Gastroesophageal sphincter (tissue), 4 donors: ENCODE measurements around the gene RILP. TPM values are rescaled to one million over a fixed set of nuclear protein-coding genes. Genes with fewer than 3 reads are reported as not detected.

Source experiments
- ATAC-seq: fragments of 150-250 bp; one replicate; pipeline ENCODE4 v1.9.1; 2016; ENCODE audit warnings: mild to moderate bottlenecking, moderate library complexity
- H3K27ac ChIP-seq, 4 donors: fragments of 200-600 bp; sonication (generic) in 3 of 4; 1 replicate in 3 of 4; 2 replicates in 1 of 4; pipeline ENCODE4 v1.5.1; 2016 to 2019
- H3K27me3 ChIP-seq: fragments of 200-600 bp; sonication (generic); one replicate; pipeline ENCODE4 v1.5.1; 2019
- H3K36me3 ChIP-seq, 2 donors: fragments of 200-600 bp; sonication (generic); one replicate each; pipeline ENCODE4 v1.5.1; 2019; ENCODE audit warnings: control low read depth in 1 of 2
- H3K4me1 ChIP-seq, 3 donors: fragments of 200-600 bp; sonication (generic); 1 replicate in 2 of 3; 2 replicates in 1 of 3; pipeline ENCODE4 v1.5.1; 2016 to 2019; ENCODE audit warnings: control low read depth in 2 of 3
- H3K4me3 ChIP-seq, 2 donors: fragments of 200-600 bp; sonication (generic); one replicate each; pipeline ENCODE4 v1.5.1; 2019; ENCODE audit warnings: mild to moderate bottlenecking in 1 of 2, moderate library complexity in 1 of 2
- H3K9me3 ChIP-seq, 3 donors: fragments of 200-600 bp; sonication (generic); one replicate each; pipeline ENCODE4 v1.5.1; 2017 to 2019; ENCODE audit warnings: control low read depth in 2 of 3
- CTCF ChIP-seq, 4 experiments: fragments of 200-600 bp in 2 of 4; fragments of 450-650 bp in 2 of 4; sonication (generic) in 1 of 4; IDR thresholded peaks; one replicate each; pipeline ENCODE4 v1.5.1; 2017 to 2019; ENCODE audit warnings: antibody characterized with exemption in 4 of 4, mild to moderate bottlenecking in 2 of 4, moderate library complexity in 2 of 4
- EP300 ChIP-seq: sonication (generic); formaldehyde crosslinking; IDR thresholded peaks from one replicate; pipeline ENCODE4 v1.6.1; 2017; ENCODE audit warnings: antibody characterized with exemption, mild to moderate bottlenecking
- POLR2A ChIP-seq, 2 donors: fragments of 450-650 bp; IDR thresholded peaks; one replicate each; pipeline ENCODE4 v1.6.1; 2017; ENCODE audit warnings: antibody characterized with exemption in 2 of 2, mild to moderate bottlenecking in 2 of 2, moderate library complexity in 1 of 2
- POLR2AphosphoS5 ChIP-seq: sonication (generic); formaldehyde crosslinking; IDR thresholded peaks from one replicate; pipeline ENCODE4 v1.6.1; 2017; ENCODE audit warnings: antibody characterized with exemption
- WGBS, 2 donors: methylation state at CpG; one replicate each; pipeline ENCODE4 v1.1.5; 2018; ENCODE audit warnings: low coverage in 1 of 2; 5-methylcytosine and 5-hydroxymethylcytosine counted together
- total RNA-seq, 4 donors: library from RNA; depleted of rRNA; stranded (reverse); fragments of >200 nt; gene quantifications; one replicate each; pipeline ENCODE4 v1.1.0, GENCODE V29; 2016

RILP gene
- total RNA-seq, 4 donors from 2014 or later = 17.4 to 33.4 (median 22.2) TPM

- Histone ChIP-seq H3K27me3 (no peaks in the 10 kb centered on the region), H3K27ac (no peak overlapping the region), H3K36me3 (peaks cover 0 to 29% of the 10 kb centered on the region in 2 donors), H3K4me3 (no peak overlapping the region), H3K4me1 (peaks cover 0 to 11% (median 0%) of the 10 kb centered on the region in 3 donors), H3K9me3 (no peaks in the 10 kb centered on the region)
- 70% methylated on average over 4 of the region's 22 CpGs; no CpG with 5 or more reads in 1 of the 2 donors for WGBS, 2 donors
- TF ChIP-seq CTCF (IDR thresholded peaks at IDR 0.05) (no peak), EP300 (no peak), POLR2AphosphoS5 (no peak), POLR2A (IDR thresholded peaks at IDR 0.05) (no peak)
- ATAC-seq = no peak
Measured at GRCh38 chr17:1621273-1621954, 28.3 kb downstream of the RILP start.

GRCh38 chr17:1620486-1620885, 29.2 kb downstream of the RILP start:
- no peak for ATAC-seq
- Histone ChIP-seq H3K27ac (no peak overlapping the region), H3K4me1 (peaks cover 0 to 2% (median 0%) of the 10 kb centered on the region in 3 donors), H3K9me3 (no peaks in the 10 kb centered on the region), H3K4me3 (no peak overlapping the region), H3K36me3 (peaks cover 0 to 34% of the 10 kb centered on the region in 2 donors), H3K27me3 (no peaks in the 10 kb centered on the region)
- TF ChIP-seq POLR2AphosphoS5 (no peak), CTCF (IDR thresholded peaks at IDR 0.05) (no peak)
- WGBS, 2 donors = 88 to 93% methylated on average over 3 to 5 of the region's 13 CpGs

GRCh38 chr17:1617620-1618174, 32.0 kb downstream of the RILP start:
- Histone ChIP-seq H3K4me1 (no peaks in the 10 kb centered on the region), H3K4me3 (no peak overlapping the region), H3K9me3 (no peaks in the 10 kb centered on the region), H3K27ac (peak overlapping the region in 1 of 4 donors; percentile 3), H3K27me3 (no peaks in the 10 kb centered on the region), H3K36me3 (peaks cover 0 to 45% of the 10 kb centered on the region in 2 donors)
- peak; percentile 48 for ATAC-seq
- TF ChIP-seq EP300 (no peak), POLR2A (IDR thresholded peaks at IDR 0.05) (no peak), POLR2AphosphoS5 (no peak), CTCF (IDR thresholded peaks at IDR 0.05) (no peak)
- 45 to 68% methylated on average over 6 to 9 of the region's 20 CpGs for WGBS, 2 donors

GRCh38 chr17:1616101-1616500, 33.6 kb downstream of the RILP start:
- H3K27me3 ChIP-seq = no peaks in the 10 kb centered on the region
- H3K4me3 ChIP-seq = no peak overlapping the region
- ATAC-seq = no peak
- no peak overlapping the region for H3K27ac ChIP-seq
- no peaks in the 10 kb centered on the region for H3K9me3 ChIP-seq
- H3K36me3 ChIP-seq = peaks cover 0 to 54% of the 10 kb centered on the region in 2 donors
- TF ChIP-seq POLR2AphosphoS5 = no peak
- no peak for TF ChIP-seq POLR2A (IDR thresholded peaks at IDR 0.05)
- no peak for TF ChIP-seq EP300
- TF ChIP-seq CTCF (IDR thresholded peaks at IDR 0.05) = no peak
- 70 to 87% methylated on average over 5 to 7 of the region's 13 CpGs for WGBS, 2 donors
- no peaks in the 10 kb centered on the region for H3K4me1 ChIP-seq

- no peak for ATAC-seq
- Histone ChIP-seq H3K27ac (peak overlapping the region in 2 of 4 donors; percentile 4 to 42), H3K27me3 (no peaks in the 10 kb centered on the region), H3K4me3 (no peak overlapping the region), H3K9me3 (no peaks in the 10 kb centered on the region), H3K36me3 (peaks cover 0 to 45% of the 10 kb centered on the region in 2 donors), H3K4me1 (no peaks in the 10 kb centered on the region)
- 76% methylated on average over 6 of the region's 16 CpGs; no CpG with 5 or more reads in 1 of the 2 donors for WGBS, 2 donors
- TF ChIP-seq POLR2A (IDR thresholded peaks at IDR 0.05) = no peak
- no peak for TF ChIP-seq CTCF (IDR thresholded peaks at IDR 0.05)
- no peak for TF ChIP-seq POLR2AphosphoS5
- TF ChIP-seq EP300 = no peak
Measured at GRCh38 chr17:1612400-1612799, 37.3 kb downstream of the RILP start.
